Tibial nerve (tissue), 4 donors: ENCODE measurements around the gene KRT71.

Source experiments
- CTCF ChIP-seq, 5 experiments: fragments of 200-600 bp in 3 of 5; fragments of 450-650 bp in 2 of 5; sonication (generic) in 3 of 5; IDR thresholded peaks; one replicate each; pipeline ENCODE4 v1.5.1; 2016 to 2019; ENCODE audit warnings: antibody characterized with exemption in 5 of 5, mild to moderate bottlenecking in 3 of 5, moderate library complexity in 2 of 5
- EP300 ChIP-seq, 2 donors: sonication (generic); formaldehyde crosslinking; IDR thresholded peaks; one replicate each; pipeline ENCODE4 v1.6.1; 2017; ENCODE audit warnings: antibody characterized with exemption in 2 of 2, mild to moderate bottlenecking in 1 of 2
- POLR2A ChIP-seq, 2 donors: fragments of 450-650 bp; IDR thresholded peaks; one replicate each; pipeline ENCODE4 v1.6.1; 2017; ENCODE audit warnings: antibody characterized with exemption in 2 of 2, mild to moderate bottlenecking in 2 of 2, moderate library complexity in 2 of 2

DNA sequence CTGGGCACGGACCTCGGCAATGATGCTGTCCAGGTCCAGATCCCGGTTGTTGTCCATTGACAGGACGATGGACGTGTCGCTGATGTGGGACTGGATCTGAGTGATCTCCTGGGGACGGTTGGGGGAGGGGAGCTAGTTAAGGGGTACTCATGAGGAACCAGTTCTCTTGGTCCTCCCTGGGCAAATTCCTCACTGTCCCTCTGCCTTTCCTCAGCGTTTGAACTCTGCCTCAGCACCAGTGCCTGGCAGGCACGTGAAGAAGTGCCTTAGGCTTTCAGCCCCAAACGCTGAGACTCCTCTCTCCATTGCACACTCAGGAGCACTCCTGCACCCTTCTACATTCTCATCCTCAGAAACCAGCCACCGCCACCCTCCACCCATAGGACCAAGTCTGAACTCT, 38.6 kb upstream of the KRT71 start:
- TF ChIP-seq CTCF (IDR thresholded peaks at IDR 0.05) (no peak), POLR2A (IDR thresholded peaks at IDR 0.05) (no peak), EP300 (IDR thresholded peaks at IDR 0.05) (no peak)
